ENCODE data around the gene UNC13D. TPM values are rescaled to one million over a fixed set of nuclear protein-coding genes. Genes with fewer than 3 reads are reported as not detected.
A peak's percentile ranks its signal among the peaks of the same experiment; 100 is the strongest.

The UNC13D gene
- polyA plus RNA-seq, 3 donors: 28.4 to 111 (median 53.3) TPM

DNA sequence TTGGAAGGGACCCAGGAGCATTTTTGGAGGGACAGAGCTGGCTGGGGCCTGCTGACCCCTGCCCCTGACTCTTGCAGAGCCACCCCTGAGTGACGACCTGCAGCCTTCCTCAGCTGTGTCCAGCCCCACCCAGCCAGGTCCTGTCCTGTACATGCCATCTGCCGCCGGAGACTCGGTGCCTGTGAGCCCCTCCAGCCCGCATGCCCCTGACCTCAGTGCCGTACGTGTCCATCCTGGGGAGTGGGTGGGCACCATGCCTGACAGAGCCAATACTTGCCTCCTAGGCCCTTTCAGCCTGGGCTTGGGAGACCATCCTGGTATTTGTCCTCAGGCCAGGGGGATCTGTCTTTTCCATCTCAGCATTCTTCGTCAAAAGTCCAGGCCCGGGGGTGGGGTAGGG lies 27.5 kb downstream of the UNC13D start:
- H3K4me1 ChIP-seq (ENCODE audit: control insufficient read depth in 1 of 2, insufficient read depth in 2 of 2, low read length in 2 of 2): no peaks in the 10 kb centered on the region
- H3K4me3 ChIP-seq (replicated peaks in 1 of 3; ENCODE audit: low read depth in 2 of 3, low read length in 3 of 3): no peak overlapping the region
- H3K9me3 ChIP-seq (replicated peaks in 1 of 2; ENCODE audit: control insufficient read depth in 1 of 2, insufficient read depth in 1 of 2, low read length in 2 of 2): no peaks in the 10 kb centered on the region
- Mint-ChIP-seq H3K4me3 (no peak overlapping the region), H3K27me3 (ENCODE audit: low read depth in 3 of 3) (peaks cover 0 to 2% (median 0%) of the 10 kb centered on the region in 3 donors), H3K4me1 (no peaks in the 10 kb centered on the region), H3K27ac (no peak overlapping the region), H3K9me3 (no peaks in the 10 kb centered on the region), H3K36me3 (peaks cover 61 to 88% of the 10 kb centered on the region in 2 donors)
- 96% methylated on average over 9 of the region's 9 CpGs for WGBS (ENCODE audit: insufficient coverage)
- H3K36me3 ChIP-seq (replicated peaks in 1 of 2; ENCODE audit: control insufficient read depth in 1 of 2, insufficient read depth in 2 of 2, low read length in 2 of 2): peaks cover 76 to 94% of the 10 kb centered on the region in 2 donors
- H3K27ac ChIP-seq (ENCODE audit: low read depth in 1 of 2, low read length in 2 of 2): peak overlapping the region in 1 of 2 donors; percentile 26
- intact Hi-C loops (cut with micrococcal nuclease): no loop called here
- no peak overlapping the region for H2AFZ ChIP-seq (ENCODE audit: insufficient read depth, low read depth, low read length, poor library complexity, severe bottlenecking)
- no peaks in the 10 kb centered on the region for H3K79me2 ChIP-seq (ENCODE audit: insufficient read depth, low read length)
- TF ChIP-seq, protein P1, sequence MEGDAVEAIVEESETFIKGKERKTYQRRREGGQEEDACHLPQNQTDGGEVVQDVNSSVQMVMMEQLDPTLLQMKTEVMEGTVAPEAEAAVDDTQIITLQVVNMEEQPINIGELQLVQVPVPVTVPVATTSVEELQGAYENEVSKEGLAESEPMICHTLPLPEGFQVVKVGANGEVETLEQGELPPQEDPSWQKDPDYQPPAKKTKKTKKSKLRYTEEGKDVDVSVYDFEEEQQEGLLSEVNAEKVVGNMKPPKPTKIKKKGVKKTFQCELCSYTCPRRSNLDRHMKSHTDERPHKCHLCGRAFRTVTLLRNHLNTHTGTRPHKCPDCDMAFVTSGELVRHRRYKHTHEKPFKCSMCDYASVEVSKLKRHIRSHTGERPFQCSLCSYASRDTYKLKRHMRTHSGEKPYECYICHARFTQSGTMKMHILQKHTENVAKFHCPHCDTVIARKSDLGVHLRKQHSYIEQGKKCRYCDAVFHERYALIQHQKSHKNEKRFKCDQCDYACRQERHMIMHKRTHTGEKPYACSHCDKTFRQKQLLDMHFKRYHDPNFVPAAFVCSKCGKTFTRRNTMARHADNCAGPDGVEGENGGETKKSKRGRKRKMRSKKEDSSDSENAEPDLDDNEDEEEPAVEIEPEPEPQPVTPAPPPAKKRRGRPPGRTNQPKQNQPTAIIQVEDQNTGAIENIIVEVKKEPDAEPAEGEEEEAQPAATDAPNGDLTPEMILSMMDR (IDR thresholded peaks at IDR 0.05): no peak
- H3K9ac ChIP-seq (ENCODE audit: insufficient read depth, low read length, poor library complexity, severe bottlenecking): no peak overlapping the region
- peak in 1 of 3 donors; percentile 2 for DNase-seq
- no peaks in the 10 kb centered on the region for H4K20me1 ChIP-seq (ENCODE audit: insufficient read depth, low read length)
- no peak overlapping the region for H3K4me2 ChIP-seq (replicated peaks; ENCODE audit: extremely low read depth, low read length, poor library complexity, severe bottlenecking)
- no peaks in the 10 kb centered on the region for H3K27me3 ChIP-seq (ENCODE audit: control insufficient read depth in 2 of 2, insufficient read depth in 2 of 2, low read length in 2 of 2)

- intact Hi-C loops (cut with micrococcal nuclease): no loop called here
- H2AFZ ChIP-seq (ENCODE audit: insufficient read depth, low read depth, low read length, poor library complexity, severe bottlenecking): no peak overlapping the region
Measured at GRCh38 chr17:75815399-75815798, 28.8 kb downstream of the UNC13D start.

More at GRCh38 chr17:75815399-75815798, 28.8 kb downstream of the UNC13D start:
- no peak overlapping the region for H3K4me3 ChIP-seq (replicated peaks in 1 of 3; ENCODE audit: low read depth in 2 of 3, low read length in 3 of 3)
- no peaks in the 10 kb centered on the region for H3K4me1 ChIP-seq (ENCODE audit: control insufficient read depth in 1 of 2, insufficient read depth in 2 of 2, low read length in 2 of 2)
- WGBS (ENCODE audit: insufficient coverage): no CpG with 5 or more reads among the region's 3 CpGs
- no peaks in the 10 kb centered on the region for H4K20me1 ChIP-seq (ENCODE audit: insufficient read depth, low read length)
- H3K36me3 ChIP-seq (replicated peaks in 1 of 2; ENCODE audit: control insufficient read depth in 1 of 2, insufficient read depth in 2 of 2, low read length in 2 of 2): peaks cover 74 to 93% of the 10 kb centered on the region in 2 donors
- H3K27ac Mint-ChIP-seq: no peak overlapping the region
- no peaks in the 10 kb centered on the region for H3K9me3 ChIP-seq (replicated peaks in 1 of 2; ENCODE audit: control insufficient read depth in 1 of 2, insufficient read depth in 1 of 2, low read length in 2 of 2)
- peaks cover 53 to 88% of the 10 kb centered on the region in 2 donors for H3K36me3 Mint-ChIP-seq
- H3K4me1 Mint-ChIP-seq: no peaks in the 10 kb centered on the region
- no peak for DNase-seq
- no peaks in the 10 kb centered on the region for H3K27me3 ChIP-seq (ENCODE audit: control insufficient read depth in 2 of 2, insufficient read depth in 2 of 2, low read length in 2 of 2)
- no peak overlapping the region for H3K27ac ChIP-seq (ENCODE audit: low read depth in 1 of 2, low read length in 2 of 2)
- H3K4me2 ChIP-seq (replicated peaks; ENCODE audit: extremely low read depth, low read length, poor library complexity, severe bottlenecking): no peak overlapping the region
- H3K79me2 ChIP-seq (ENCODE audit: insufficient read depth, low read length): no peaks in the 10 kb centered on the region
- peaks cover 0 to 2% (median 0%) of the 10 kb centered on the region in 3 donors for H3K27me3 Mint-ChIP-seq (ENCODE audit: low read depth in 3 of 3)
- TF ChIP-seq, protein P1 (IDR thresholded peaks at IDR 0.05): no peak
- H3K9ac ChIP-seq (ENCODE audit: insufficient read depth, low read length, poor library complexity, severe bottlenecking): no peak overlapping the region
- no peaks in the 10 kb centered on the region for H3K9me3 Mint-ChIP-seq
- no peak overlapping the region for H3K4me3 Mint-ChIP-seq
